ENCODE results near the gene IRF2BP2.

IRF2BP2 gene

GRCh38 chr1:234633246-234634003 lies 23.4 kb upstream of the IRF2BP2 start:
- Histone ChIP-seq H3K27ac (ENCODE audit: insufficient read depth in 1 of 2, low read depth in 1 of 2, low read length in 2 of 2, poor library complexity in 1 of 2, severe bottlenecking in 2 of 2) (no peak overlapping the region), H3K4me1 (ENCODE audit: control extremely low read depth in 1 of 4, control insufficient read depth in 4 of 4, insufficient read depth in 4 of 4, low read length in 3 of 4) (no peaks in the 10 kb centered on the region), H3K27me3 (replicated peaks in 2 of 5; ENCODE audit: control insufficient read depth in 4 of 5, insufficient read depth in 5 of 5, low read length in 4 of 5) (no peaks in the 10 kb centered on the region), H3K9me3 (ENCODE audit: control extremely low read depth in 1 of 5, control insufficient read depth in 4 of 5, insufficient read depth in 2 of 5, low read depth in 1 of 5, low read length in 4 of 5) (no peaks in the 10 kb centered on the region), H3K36me3 (ENCODE audit: control insufficient read depth in 4 of 4, insufficient read depth in 4 of 4, low read length in 3 of 4) (no peaks in the 10 kb centered on the region), H3K4me3 (ENCODE audit: control insufficient read depth in 1 of 7, extremely low read depth in 1 of 7, insufficient read depth in 4 of 7, low read depth in 2 of 7, low read length in 6 of 7) (no peak overlapping the region)
- WGBS (ENCODE audit: insufficient coverage), result 94% methylated on average over 5 of the region's 6 CpGs
- CTCF ChIA-PET, result interaction anchor here (1.0 to 1.4 kb wide), 3 partner anchors 11 to 72 kb away, joined by 3 to 4 read pairs (median 4); no protein-coding TSS in a partner anchor
- POLR2A ChIA-PET, result no interaction called here
- no peak for DNase-seq

- Histone ChIP-seq H3K27me3 (replicated peaks in 2 of 5; ENCODE audit: control insufficient read depth in 4 of 5, insufficient read depth in 5 of 5, low read length in 4 of 5) (no peaks in the 10 kb centered on the region), H3K36me3 (ENCODE audit: control insufficient read depth in 4 of 4, insufficient read depth in 4 of 4, low read length in 3 of 4) (no peaks in the 10 kb centered on the region), H3K27ac (ENCODE audit: insufficient read depth in 1 of 2, low read depth in 1 of 2, low read length in 2 of 2, poor library complexity in 1 of 2, severe bottlenecking in 2 of 2) (no peak overlapping the region), H3K9me3 (ENCODE audit: control extremely low read depth in 1 of 5, control insufficient read depth in 4 of 5, insufficient read depth in 2 of 5, low read depth in 1 of 5, low read length in 4 of 5) (no peaks in the 10 kb centered on the region), H3K4me3 (ENCODE audit: control insufficient read depth in 1 of 7, extremely low read depth in 1 of 7, insufficient read depth in 4 of 7, low read depth in 2 of 7, low read length in 6 of 7) (no peak overlapping the region), H3K4me1 (ENCODE audit: control extremely low read depth in 1 of 4, control insufficient read depth in 4 of 4, insufficient read depth in 4 of 4, low read length in 3 of 4) (no peaks in the 10 kb centered on the region)
- no peak for DNase-seq
- POLR2A ChIA-PET, result no interaction called here
- CTCF ChIA-PET, result interaction anchor here (1.0 to 1.4 kb wide), 4 partner anchors 9 to 73 kb away, joined by 3 to 4 read pairs (median 4); no protein-coding TSS in a partner anchor
Observed at GRCh38 chr1:234632225-234632624, 22.2 kb upstream of the IRF2BP2 start.

GRCh38 chr1:234631721-234632125 lies 21.7 kb upstream of the IRF2BP2 start:
- H3K4me3 ChIP-seq (ENCODE audit: control insufficient read depth in 1 of 7, extremely low read depth in 1 of 7, insufficient read depth in 4 of 7, low read depth in 2 of 7, low read length in 6 of 7), result no peak overlapping the region
- POLR2A ChIA-PET, result no interaction called here
- H3K36me3 ChIP-seq (ENCODE audit: control insufficient read depth in 4 of 4, insufficient read depth in 4 of 4, low read length in 3 of 4), result no peaks in the 10 kb centered on the region
- H3K27me3 ChIP-seq (replicated peaks in 2 of 5; ENCODE audit: control insufficient read depth in 4 of 5, insufficient read depth in 5 of 5, low read length in 4 of 5), result no peaks in the 10 kb centered on the region
- H3K4me1 ChIP-seq (ENCODE audit: control extremely low read depth in 1 of 4, control insufficient read depth in 4 of 4, insufficient read depth in 4 of 4, low read length in 3 of 4), result no peaks in the 10 kb centered on the region
- H3K27ac ChIP-seq (ENCODE audit: insufficient read depth in 1 of 2, low read depth in 1 of 2, low read length in 2 of 2, poor library complexity in 1 of 2, severe bottlenecking in 2 of 2), result no peak overlapping the region
- CTCF ChIA-PET, result interaction anchor here (1.2 to 1.4 kb wide), 3 partner anchors 8 to 24 kb away, joined by 4 read pairs; no protein-coding TSS in a partner anchor
- WGBS (ENCODE audit: insufficient coverage), result no CpG with 5 or more reads among the region's 1 CpG
- DNase-seq, result no peak
- no peaks in the 10 kb centered on the region for H3K9me3 ChIP-seq (ENCODE audit: control extremely low read depth in 1 of 5, control insufficient read depth in 4 of 5, insufficient read depth in 2 of 5, low read depth in 1 of 5, low read length in 4 of 5)

DNA sequence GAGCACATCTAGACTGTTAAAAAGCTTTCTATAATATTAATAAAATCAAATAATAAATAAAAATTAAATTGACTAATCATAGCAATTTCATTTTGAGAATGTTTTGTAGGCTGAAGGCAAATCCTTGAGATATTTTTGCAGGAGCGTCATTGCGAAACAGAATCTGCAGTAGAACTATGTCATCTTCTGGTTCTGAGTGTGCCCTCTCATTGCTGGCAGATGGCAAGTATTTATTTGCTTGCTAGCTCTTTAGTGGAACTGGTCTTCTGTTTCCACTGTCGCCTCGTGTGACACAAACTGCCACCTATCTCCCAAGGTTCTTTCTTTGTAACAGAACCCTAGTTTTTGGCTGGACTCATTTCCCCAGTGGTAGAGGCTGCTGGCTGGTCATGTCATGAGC lies 19.0 kb upstream of the IRF2BP2 start:
- no peak for DNase-seq
- Histone ChIP-seq H3K27me3 (replicated peaks in 2 of 5; ENCODE audit: control insufficient read depth in 4 of 5, insufficient read depth in 5 of 5, low read length in 4 of 5) (no peaks in the 10 kb centered on the region), H3K9me3 (ENCODE audit: control extremely low read depth in 1 of 5, control insufficient read depth in 4 of 5, insufficient read depth in 2 of 5, low read depth in 1 of 5, low read length in 4 of 5) (no peaks in the 10 kb centered on the region), H3K36me3 (ENCODE audit: control insufficient read depth in 4 of 4, insufficient read depth in 4 of 4, low read length in 3 of 4) (no peaks in the 10 kb centered on the region), H3K4me1 (ENCODE audit: control extremely low read depth in 1 of 4, control insufficient read depth in 4 of 4, insufficient read depth in 4 of 4, low read length in 3 of 4) (peaks cover 0 to 9% (median 2%) of the 10 kb centered on the region in 4 experiments), H3K27ac (ENCODE audit: insufficient read depth in 1 of 2, low read depth in 1 of 2, low read length in 2 of 2, poor library complexity in 1 of 2, severe bottlenecking in 2 of 2) (no peak overlapping the region), H3K4me3 (ENCODE audit: control insufficient read depth in 1 of 7, extremely low read depth in 1 of 7, insufficient read depth in 4 of 7, low read depth in 2 of 7, low read length in 6 of 7) (no peak overlapping the region)
- ChIA-PET CTCF (interaction anchor here (1.5 to 2.3 kb wide), 2 partner anchors 12 to 15 kb away, joined by 4 to 6 read pairs; no protein-coding TSS in a partner anchor), POLR2A (no interaction called here)
- WGBS (ENCODE audit: insufficient coverage), result 91% methylated on average over 4 of the region's 4 CpGs

- no peak overlapping the region for H3K27ac ChIP-seq (ENCODE audit: insufficient read depth in 1 of 2, low read depth in 1 of 2, low read length in 2 of 2, poor library complexity in 1 of 2, severe bottlenecking in 2 of 2)
- ChIA-PET POLR2A (interaction anchor here (1.2 kb wide), 1 partner anchor 96 kb away, joined by 3 read pairs; no protein-coding TSS in a partner anchor), CTCF (interaction anchor here (1.1 to 2.3 kb wide), 2 partner anchors 11 to 18 kb away, joined by 3 to 6 read pairs; no protein-coding TSS in a partner anchor)
- no peaks in the 10 kb centered on the region for H3K36me3 ChIP-seq (ENCODE audit: control insufficient read depth in 4 of 4, insufficient read depth in 4 of 4, low read length in 3 of 4)
- DNase-seq, result no peak
- WGBS (ENCODE audit: insufficient coverage), result 94% methylated on average over 4 of the region's 5 CpGs
- peaks cover 0 to 13% (median 3%) of the 10 kb centered on the region in 4 experiments for H3K4me1 ChIP-seq (ENCODE audit: control extremely low read depth in 1 of 4, control insufficient read depth in 4 of 4, insufficient read depth in 4 of 4, low read length in 3 of 4)
- no peak overlapping the region for H3K4me3 ChIP-seq (ENCODE audit: control insufficient read depth in 1 of 7, extremely low read depth in 1 of 7, insufficient read depth in 4 of 7, low read depth in 2 of 7, low read length in 6 of 7)
- H3K9me3 ChIP-seq (ENCODE audit: control extremely low read depth in 1 of 5, control insufficient read depth in 4 of 5, insufficient read depth in 2 of 5, low read depth in 1 of 5, low read length in 4 of 5), result no peaks in the 10 kb centered on the region
- H3K27me3 ChIP-seq (replicated peaks in 2 of 5; ENCODE audit: control insufficient read depth in 4 of 5, insufficient read depth in 5 of 5, low read length in 4 of 5), result no peaks in the 10 kb centered on the region
Observed at GRCh38 chr1:234628089-234628488, 18.1 kb upstream of the IRF2BP2 start.

DNA sequence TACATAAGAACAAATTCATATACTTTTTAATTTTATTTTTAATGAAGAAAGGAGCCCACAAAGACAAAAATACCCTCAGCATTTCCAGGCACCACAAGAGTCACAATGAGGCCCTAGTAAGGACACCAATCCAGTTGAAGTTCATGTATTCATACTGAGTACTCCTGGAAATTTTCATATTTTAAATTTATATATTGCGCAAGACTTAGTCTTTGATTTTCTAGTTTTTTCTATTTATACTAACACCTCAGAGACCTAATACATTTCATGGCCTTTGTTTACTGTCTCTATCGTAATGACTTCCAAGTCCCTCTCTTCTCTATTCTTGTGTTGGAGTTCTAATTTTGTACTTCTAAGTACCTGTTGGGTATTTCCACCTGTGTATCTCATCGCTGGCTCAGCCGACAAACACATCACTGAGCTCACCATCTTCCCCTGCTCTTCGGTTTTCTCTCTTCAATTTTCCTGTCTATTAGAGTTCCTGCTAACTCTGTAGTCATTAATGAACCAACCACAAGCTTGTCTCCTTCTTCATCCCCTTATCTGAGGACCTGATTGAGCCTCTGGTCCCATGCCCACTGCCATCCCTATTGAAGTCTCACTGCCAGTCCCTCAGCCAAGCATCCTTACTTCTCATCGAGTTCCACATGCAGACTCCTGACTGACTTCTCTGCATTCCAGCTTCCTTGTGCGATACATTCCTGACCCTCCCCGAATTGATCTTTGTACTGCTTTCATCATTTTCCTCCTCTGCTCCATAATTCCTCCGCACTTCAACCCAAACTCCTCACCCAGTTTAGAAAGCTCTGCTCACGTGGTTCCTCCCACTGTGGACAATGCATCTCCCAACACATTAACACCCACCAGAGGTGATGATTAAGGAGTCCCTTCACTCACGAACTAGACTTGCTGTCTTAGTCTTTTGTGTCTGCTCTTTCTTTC lies 17.3 kb upstream of the IRF2BP2 start:
- Histone ChIP-seq H3K36me3 (ENCODE audit: control insufficient read depth in 4 of 4, insufficient read depth in 4 of 4, low read length in 3 of 4) (no peaks in the 10 kb centered on the region), H3K27me3 (replicated peaks in 2 of 5; ENCODE audit: control insufficient read depth in 4 of 5, insufficient read depth in 5 of 5, low read length in 4 of 5) (no peaks in the 10 kb centered on the region), H3K27ac (ENCODE audit: insufficient read depth in 1 of 2, low read depth in 1 of 2, low read length in 2 of 2, poor library complexity in 1 of 2, severe bottlenecking in 2 of 2) (no peak overlapping the region), H3K4me3 (ENCODE audit: control insufficient read depth in 1 of 7, extremely low read depth in 1 of 7, insufficient read depth in 4 of 7, low read depth in 2 of 7, low read length in 6 of 7) (no peak overlapping the region), H3K4me1 (ENCODE audit: control extremely low read depth in 1 of 4, control insufficient read depth in 4 of 4, insufficient read depth in 4 of 4, low read length in 3 of 4) (peaks cover 0 to 13% (median 3%) of the 10 kb centered on the region in 4 experiments), H3K9me3 (ENCODE audit: control extremely low read depth in 1 of 5, control insufficient read depth in 4 of 5, insufficient read depth in 2 of 5, low read depth in 1 of 5, low read length in 4 of 5) (no peaks in the 10 kb centered on the region)
- no peak for DNase-seq
- ChIA-PET CTCF (interaction anchor here (0.9 to 2.3 kb wide), 3 partner anchors 10 to 19 kb away, joined by 3 to 6 read pairs (median 4); no protein-coding TSS in a partner anchor), POLR2A (interaction anchor here (1.2 kb wide), 1 partner anchor 96 kb away, joined by 3 read pairs; no protein-coding TSS in a partner anchor)
- 89% methylated on average over 8 of the region's 11 CpGs for WGBS (ENCODE audit: insufficient coverage)

Data from common myeloid progenitor, CD34-positive (primary cell).